Measurements from ENCODE around the gene CLEC3B. TPM values are rescaled to one million over a fixed set of nuclear protein-coding genes. Genes with fewer than 3 reads are reported as not detected.
A peak's percentile ranks its signal among the peaks of the same experiment; 100 is the strongest.

The CLEC3B gene
- total and polyA plus RNA-seq, 10 of the 15 experiments (the other 5 are each of a cell fraction or from before 2014, with no cell fraction given), result 0.23 TPM; not detected in 9

DNA sequence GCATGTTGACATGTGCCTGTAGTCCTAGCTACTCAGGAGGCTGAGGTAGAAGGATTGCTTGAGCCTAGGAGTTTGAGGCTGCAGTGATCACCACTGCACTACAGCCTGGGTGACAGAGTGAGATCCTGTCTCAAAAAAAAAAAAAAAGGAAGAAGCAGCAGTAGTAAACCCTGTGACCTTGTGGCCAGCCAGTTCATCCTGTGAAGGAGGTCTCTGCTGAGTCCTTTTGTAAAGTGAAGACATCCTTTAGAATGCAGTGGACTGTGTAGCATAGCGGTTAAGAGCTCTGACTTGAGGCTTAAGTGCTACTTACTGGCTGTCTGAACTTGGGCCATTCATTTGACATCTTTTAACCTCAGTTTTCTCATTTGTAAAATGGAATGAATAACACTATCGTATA is 41.8 kb upstream of the CLEC3B start:
- peak; percentile 67 for ATAC-seq
- Histone ChIP-seq H3K9me3 (replicated peaks; ENCODE audit: control insufficient read depth, insufficient read depth, low read length) (no peaks in the 10 kb centered on the region), H3K36me3 (ENCODE audit: control insufficient read depth in 2 of 2, insufficient read depth in 2 of 2, low read length in 1 of 2) (peaks cover 0 to 10% of the 10 kb centered on the region in 2 experiments; a peak in 2 of 4 replicates), H3K79me2 (ENCODE audit: control insufficient read depth, insufficient read depth, low read length) (peaks cover 61% of the 10 kb centered on the region), H3K27ac (ENCODE audit: control insufficient read depth, insufficient read depth) (no peak overlapping the region), H3K9ac (ENCODE audit: control insufficient read depth, insufficient read depth, low read length) (no peak overlapping the region), H3K4me1 (ENCODE audit: control insufficient read depth, insufficient read depth, low read length) (peaks cover 25% of the 10 kb centered on the region), H3K27me3 (replicated peaks in 1 of 2; ENCODE audit: control insufficient read depth in 2 of 2, insufficient read depth in 2 of 2, low read length in 1 of 2) (no peaks in the 10 kb centered on the region), H3K4me2 (ENCODE audit: control insufficient read depth, insufficient read depth) (no peak overlapping the region), H4K20me1 (ENCODE audit: control insufficient read depth, insufficient read depth) (no peaks in the 10 kb centered on the region), H3K4me3 (no peak overlapping the region), H2AFZ (ENCODE audit: control insufficient read depth, low read depth, low read length) (no peak overlapping the region)
- no TSS peak for BruUV-seq (replicated peaks)
- ChIA-PET CTCF (interaction anchor here (1.2 to 3.7 kb wide), 4 partner anchors 10 to 676 kb away, joined by 3 to 53 read pairs (median 3); no protein-coding TSS in a partner anchor), RAD21 (ENCODE audit: unreplicated experiment) (interaction anchor here (0.5 to 4.0 kb wide), 6 partner anchors 8 to 207 kb away, joined by 3 to 39 read pairs (median 4); partner anchors contain the start of genes EXOSC7 and ZDHHC3), SMC1A (ENCODE audit: uncharacterized antibody, unreplicated experiment) (interaction anchor here (0.6 to 8.7 kb wide), 5 partner anchors 9 to 463 kb away, joined by 3 to 97 read pairs (median 4); partner anchors contain the start of genes EXOSC7 and ZDHHC3), POLR2A (interaction anchor here (0.5 to 5.5 kb wide), 3 partner anchors 8 to 138 kb away, joined by 4 to 62 read pairs (median 6); partner anchors contain the start of genes EXOSC7 and ZDHHC3)
- WGBS (ENCODE audit: insufficient coverage, insufficient replicate concordance, low lambda C conversion rate, missing lambda C conversion rate), result 80% methylated on average over 2 of the region's 2 CpGs
- intact Hi-C loops (cut with micrococcal nuclease; ENCODE audit: unreplicated experiment) (no loop called here), in situ Hi-C loops (cut with MboI) (no loop called here)
- FAIRE-seq, result no peak
- DNase-seq (ENCODE audit: low read depth, low spot score), result no peak
- TF ChIP-seq, protein P1, sequence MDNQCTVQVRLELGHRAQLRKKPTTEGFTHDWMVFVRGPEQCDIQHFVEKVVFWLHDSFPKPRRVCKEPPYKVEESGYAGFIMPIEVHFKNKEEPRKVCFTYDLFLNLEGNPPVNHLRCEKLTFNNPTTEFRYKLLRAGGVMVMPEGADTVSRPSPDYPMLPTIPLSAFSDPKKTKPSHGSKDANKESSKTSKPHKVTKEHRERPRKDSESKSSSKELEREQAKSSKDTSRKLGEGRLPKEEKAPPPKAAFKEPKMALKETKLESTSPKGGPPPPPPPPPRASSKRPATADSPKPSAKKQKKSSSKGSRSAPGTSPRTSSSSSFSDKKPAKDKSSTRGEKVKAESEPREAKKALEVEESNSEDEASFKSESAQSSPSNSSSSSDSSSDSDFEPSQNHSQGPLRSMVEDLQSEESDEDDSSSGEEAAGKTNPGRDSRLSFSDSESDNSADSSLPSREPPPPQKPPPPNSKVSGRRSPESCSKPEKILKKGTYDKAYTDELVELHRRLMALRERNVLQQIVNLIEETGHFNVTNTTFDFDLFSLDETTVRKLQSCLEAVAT (IDR thresholded peaks at IDR 0.05), result 0 out of 2 replicates have a peak, but pooled peaks have one; percentile 53
- TF ChIP-seq NR2F1 (conservative IDR thresholded peaks at IDR 0.05) (peak; percentile 77), WRNIP1 (IDR thresholded peaks at IDR 0.05; ENCODE audit: borderline replicate concordance, low read depth, low read length) (no peak), HDAC2 (IDR thresholded peaks at IDR 0.05) (no peak), RUNX3 (IDR thresholded peaks at IDR 0.05; ENCODE audit: low read length) (peak; percentile 19; the same call in 1 of the 2 replicates), ZBED1 (IDR thresholded peaks at IDR 0.05; ENCODE audit: borderline replicate concordance) (no peak), ZNF384 (IDR thresholded peaks at IDR 0.05; ENCODE audit: borderline replicate concordance, low read depth, low read length) (peak; percentile 79; the same call in 1 of the 2 replicates), MEF2A (IDR thresholded peaks at IDR 0.05; ENCODE audit: insufficient read depth, low read depth, low read length) (no peak), SP1 (IDR thresholded peaks at IDR 0.05; ENCODE audit: low read depth, low read length) (no peak), HDGF (IDR thresholded peaks at IDR 0.05) (0 out of 2 replicates have a peak, but pooled peaks have one; percentile 68), RCOR1 (conservative IDR thresholded peaks at IDR 0.05; ENCODE audit: low read depth, low read length) (no peak), NBN (IDR thresholded peaks at IDR 0.05) (0 out of 2 replicates have a peak, but pooled peaks have one; percentile 44), CHD4 (IDR thresholded peaks at IDR 0.05) (no peak), JUNB (IDR thresholded peaks at IDR 0.05) (no peak), HDAC6 (IDR thresholded peaks at IDR 0.05; ENCODE audit: unreplicated experiment) (no peak), NRF1 (conservative IDR thresholded peaks at IDR 0.05; ENCODE audit: low read depth, low read length) (no peak), SUZ12 (IDR thresholded peaks at IDR 0.05; ENCODE audit: unreplicated experiment) (no peak), POLR2AphosphoS2 (IDR thresholded peaks at IDR 0.05; ENCODE audit: low read depth, low read length) (no peak), ZNF217 (IDR thresholded peaks at IDR 0.05) (no peak)
- TF ChIP-seq, protein P2, sequence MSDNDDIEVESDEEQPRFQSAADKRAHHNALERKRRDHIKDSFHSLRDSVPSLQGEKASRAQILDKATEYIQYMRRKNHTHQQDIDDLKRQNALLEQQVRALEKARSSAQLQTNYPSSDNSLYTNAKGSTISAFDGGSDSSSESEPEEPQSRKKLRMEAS (IDR thresholded peaks at IDR 0.05; ENCODE audit: low read depth, low read length), result no peak
- TF ChIP-seq, protein P3, sequence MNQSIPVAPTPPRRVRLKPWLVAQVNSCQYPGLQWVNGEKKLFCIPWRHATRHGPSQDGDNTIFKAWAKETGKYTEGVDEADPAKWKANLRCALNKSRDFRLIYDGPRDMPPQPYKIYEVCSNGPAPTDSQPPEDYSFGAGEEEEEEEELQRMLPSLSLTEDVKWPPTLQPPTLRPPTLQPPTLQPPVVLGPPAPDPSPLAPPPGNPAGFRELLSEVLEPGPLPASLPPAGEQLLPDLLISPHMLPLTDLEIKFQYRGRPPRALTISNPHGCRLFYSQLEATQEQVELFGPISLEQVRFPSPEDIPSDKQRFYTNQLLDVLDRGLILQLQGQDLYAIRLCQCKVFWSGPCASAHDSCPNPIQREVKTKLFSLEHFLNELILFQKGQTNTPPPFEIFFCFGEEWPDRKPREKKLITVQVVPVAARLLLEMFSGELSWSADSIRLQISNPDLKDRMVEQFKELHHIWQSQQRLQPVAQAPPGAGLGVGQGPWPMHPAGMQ (IDR thresholded peaks at IDR 0.05; ENCODE audit: borderline replicate concordance), result no peak
